Measurements from ENCODE around the gene OR2T10. TPM values are rescaled to one million over a fixed set of nuclear protein-coding genes. Genes with fewer than 3 reads are reported as not detected.

OR2T10 gene
- total and polyA plus RNA-seq, 2 of the 4 experiments (the other 2 are of a cell fraction) = not detected

DNA sequence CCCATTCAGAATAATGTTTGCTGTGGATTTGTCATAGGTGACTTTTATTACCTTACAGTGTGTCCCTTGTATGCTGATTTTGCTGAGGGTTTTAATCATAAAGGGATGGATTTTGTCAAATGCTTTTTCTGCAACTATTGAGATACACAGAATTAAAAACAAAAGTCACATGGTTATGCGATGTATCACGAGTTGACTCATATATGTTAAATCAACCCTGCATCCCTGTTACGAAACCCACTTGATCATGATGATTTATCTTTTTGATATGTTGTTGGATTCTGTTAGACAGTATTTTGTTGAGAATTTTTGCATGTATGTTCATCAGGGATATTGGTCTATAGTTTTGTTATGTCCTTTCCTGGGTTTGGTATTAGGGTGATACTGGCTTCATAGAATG is 12.2 kb downstream of the OR2T10 start:
- Histone ChIP-seq H2AK5ac (ENCODE audit: low read depth, low read length) (no peak overlapping the region), H3K9me3 (ENCODE audit: control insufficient read depth, insufficient read depth, low read length) (no peaks in the 10 kb centered on the region), H3K4me2 (ENCODE audit: low read depth, low read length) (no peak overlapping the region), H4K20me1 (ENCODE audit: insufficient read depth, low read length) (no peaks in the 10 kb centered on the region), H2BK20ac (ENCODE audit: low read depth, low read length) (no peak overlapping the region), H3K18ac (ENCODE audit: low read depth, low read length) (no peak overlapping the region), H2BK120ac (ENCODE audit: low read depth, low read length) (no peak overlapping the region), H3K9ac (ENCODE audit: low read depth, low read length) (no peak overlapping the region), H2AK9ac (replicated peaks; ENCODE audit: low read depth, low read length, poor library complexity) (no peak overlapping the region), H3K23ac (ENCODE audit: low read depth, low read length) (no peak overlapping the region), H3K4me3 (ENCODE audit: insufficient read depth, low read depth, low read length) (no peak overlapping the region), H4K5ac (ENCODE audit: low read depth, low read length) (no peak overlapping the region), H4K91ac (ENCODE audit: insufficient read depth, low read depth, low read length) (no peak overlapping the region), H3K14ac (replicated peaks; ENCODE audit: low read depth, low read length) (no peak overlapping the region), H3K27ac (ENCODE audit: insufficient read depth, low read length) (no peak overlapping the region), H2BK15ac (ENCODE audit: low read depth, low read length) (no peak overlapping the region), H3K9me1 (ENCODE audit: insufficient read depth, low read length) (no peaks in the 10 kb centered on the region), H2AFZ (replicated peaks; ENCODE audit: low read length, poor library complexity) (no peak overlapping the region), H3K4ac (ENCODE audit: low read depth, low read length) (no peak overlapping the region), H2BK5ac (ENCODE audit: low read depth, low read length, poor library complexity, severe bottlenecking) (no peak overlapping the region), H3K4me1 (ENCODE audit: control insufficient read depth, insufficient read depth, low read length) (no peaks in the 10 kb centered on the region), H4K8ac (ENCODE audit: low read depth in 2 of 2, low read length in 2 of 2) (no peak overlapping the region), H3K36me3 (ENCODE audit: control insufficient read depth, insufficient read depth, low read length) (no peaks in the 10 kb centered on the region), H3K27me3 (ENCODE audit: control insufficient read depth, insufficient read depth, low read length) (no peaks in the 10 kb centered on the region), H3K56ac (ENCODE audit: extremely low read depth, insufficient read depth, low read length) (no peak overlapping the region), H3K79me1 (ENCODE audit: low read depth in 1 of 2, low read length in 2 of 2) (no peaks in the 10 kb centered on the region)
- ChIA-PET POLR2A (ENCODE audit: unreplicated experiment) (no interaction called here), CTCF (no interaction called here)
- no peak for DNase-seq
- dilution Hi-C loops (cut with HindIII; ENCODE audit: low sequenced_read_pairs, unreplicated experiment) = no loop called here
- TF ChIP-seq POLR2A (IDR thresholded peaks at IDR 0.05; ENCODE audit: low read depth, low read length) (no peak), FOS (IDR thresholded peaks at IDR 0.05; ENCODE audit: low read depth, low read length) (no peak), RFX5 (IDR thresholded peaks at IDR 0.05; ENCODE audit: low read depth, low read length) (no peak), MXI1 (IDR thresholded peaks at IDR 0.05; ENCODE audit: borderline replicate concordance, low read depth, low read length) (no peak)
- TF ChIP-seq, protein P1, sequence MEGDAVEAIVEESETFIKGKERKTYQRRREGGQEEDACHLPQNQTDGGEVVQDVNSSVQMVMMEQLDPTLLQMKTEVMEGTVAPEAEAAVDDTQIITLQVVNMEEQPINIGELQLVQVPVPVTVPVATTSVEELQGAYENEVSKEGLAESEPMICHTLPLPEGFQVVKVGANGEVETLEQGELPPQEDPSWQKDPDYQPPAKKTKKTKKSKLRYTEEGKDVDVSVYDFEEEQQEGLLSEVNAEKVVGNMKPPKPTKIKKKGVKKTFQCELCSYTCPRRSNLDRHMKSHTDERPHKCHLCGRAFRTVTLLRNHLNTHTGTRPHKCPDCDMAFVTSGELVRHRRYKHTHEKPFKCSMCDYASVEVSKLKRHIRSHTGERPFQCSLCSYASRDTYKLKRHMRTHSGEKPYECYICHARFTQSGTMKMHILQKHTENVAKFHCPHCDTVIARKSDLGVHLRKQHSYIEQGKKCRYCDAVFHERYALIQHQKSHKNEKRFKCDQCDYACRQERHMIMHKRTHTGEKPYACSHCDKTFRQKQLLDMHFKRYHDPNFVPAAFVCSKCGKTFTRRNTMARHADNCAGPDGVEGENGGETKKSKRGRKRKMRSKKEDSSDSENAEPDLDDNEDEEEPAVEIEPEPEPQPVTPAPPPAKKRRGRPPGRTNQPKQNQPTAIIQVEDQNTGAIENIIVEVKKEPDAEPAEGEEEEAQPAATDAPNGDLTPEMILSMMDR (conservative IDR thresholded peaks at IDR 0.05; ENCODE audit: low read depth, low read length) = no peak
- TF ChIP-seq, protein P2, sequence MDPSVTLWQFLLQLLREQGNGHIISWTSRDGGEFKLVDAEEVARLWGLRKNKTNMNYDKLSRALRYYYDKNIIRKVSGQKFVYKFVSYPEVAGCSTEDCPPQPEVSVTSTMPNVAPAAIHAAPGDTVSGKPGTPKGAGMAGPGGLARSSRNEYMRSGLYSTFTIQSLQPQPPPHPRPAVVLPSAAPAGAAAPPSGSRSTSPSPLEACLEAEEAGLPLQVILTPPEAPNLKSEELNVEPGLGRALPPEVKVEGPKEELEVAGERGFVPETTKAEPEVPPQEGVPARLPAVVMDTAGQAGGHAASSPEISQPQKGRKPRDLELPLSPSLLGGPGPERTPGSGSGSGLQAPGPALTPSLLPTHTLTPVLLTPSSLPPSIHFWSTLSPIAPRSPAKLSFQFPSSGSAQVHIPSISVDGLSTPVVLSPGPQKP (IDR thresholded peaks at IDR 0.05; ENCODE audit: borderline replicate concordance, low read depth, low read length) = no peak
- intact Hi-C loops (cut with micrococcal nuclease) = no loop called here
- no TSS peak for BruUV-seq (replicated peaks)
- ATAC-seq (ENCODE audit: low read depth) = no peak
- in situ Hi-C loops (cut with MboI; ENCODE audit: low sequenced_read_pairs) = no loop called here
- WGBS, 2 experiments (ENCODE audit: extremely low coverage in 2 of 2, insufficient read length in 1 of 2) = no CpG with 5 or more reads among the region's 3 CpGs

Data from IMR-90 (cell line).